H1 (cell line): ENCODE measurements around the gene LRP3. TPM values are rescaled to one million over a fixed set of nuclear protein-coding genes. Genes with fewer than 3 reads are reported as not detected.

Source experiments
- KDM5A ChIP-seq: fragments of 200-600 bp; IDR thresholded peaks from 2 replicates; pipeline ENCODE4 v1.7.1; 2012; ENCODE audit warnings: mild to moderate bottlenecking, low read length, inconsistent platforms, mixed read lengths
- RBBP5 ChIP-seq: IDR thresholded peaks from 2 replicates; pipeline ENCODE4 v1.7.1; 2012; ENCODE audit warnings: low read depth, mild to moderate bottlenecking, inconsistent platforms, low read length, moderate library complexity, borderline replicate concordance
- polyA plus RNA-seq, 7 experiments: library from polyadenylated mRNA; depleted of rRNA in 3 of 7; stranded (reverse) in 5 of 7; unstranded in 2 of 7; fragments of >200 nt in 5 of 7; fragments of 200-250 nt in 2 of 7; gene quantifications; 1 replicate in 5 of 7; 2 replicates in 1 of 7; 4 replicates in 1 of 7; pipeline versions ENCODE4 v1.2.1 to v1.2.3, GENCODE V29; 2011 to 2013; ENCODE audit warnings: missing spikeins in 2 of 7, mixed read lengths in 2 of 7
- total RNA-seq: library from RNA; stranded (reverse); fragmentation: NEBNext Ultra II Directional; extraction: Animal tissue kit (Norgen Biotek cat#: 25700); gene quantifications from 2 replicates; pipeline ENCODE4 v1.2.1, GENCODE V29; 2021
- TF ChIP-seq, protein P1 (sequence below): IDR thresholded peaks from 2 replicates; pipeline ENCODE4 v1.6.1; 2012; ENCODE audit warnings: low read length, inconsistent platforms

Gene LRP3
- total and polyA plus RNA-seq, 2 of the 8 experiments (the other 6 are each of a cell fraction or from before 2014, with no cell fraction given), result 30.3 to 33.7 TPM

DNA sequence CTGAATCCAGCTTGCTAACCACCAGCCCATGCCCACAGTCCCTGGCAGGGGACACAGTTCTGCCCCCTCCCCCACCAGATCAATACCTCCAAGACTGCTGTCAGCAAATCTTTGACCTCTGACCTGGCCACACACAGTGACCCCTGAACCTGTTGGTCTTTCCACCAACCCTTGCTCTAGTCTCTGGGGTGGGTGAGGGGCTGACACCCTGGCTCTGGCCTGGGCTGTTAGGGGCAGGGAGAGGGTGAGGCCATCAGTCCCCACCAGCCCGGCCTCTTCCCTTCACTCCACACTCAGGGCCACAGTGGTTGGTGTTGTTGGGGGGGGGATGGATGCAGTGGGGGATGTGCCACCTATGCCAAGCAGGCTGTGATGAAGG is 53.3 kb downstream of the LRP3 start (continued):
- no peak for TF ChIP-seq KDM5A
- TF ChIP-seq RBBP5, result no peak
- TF ChIP-seq, protein P1, sequence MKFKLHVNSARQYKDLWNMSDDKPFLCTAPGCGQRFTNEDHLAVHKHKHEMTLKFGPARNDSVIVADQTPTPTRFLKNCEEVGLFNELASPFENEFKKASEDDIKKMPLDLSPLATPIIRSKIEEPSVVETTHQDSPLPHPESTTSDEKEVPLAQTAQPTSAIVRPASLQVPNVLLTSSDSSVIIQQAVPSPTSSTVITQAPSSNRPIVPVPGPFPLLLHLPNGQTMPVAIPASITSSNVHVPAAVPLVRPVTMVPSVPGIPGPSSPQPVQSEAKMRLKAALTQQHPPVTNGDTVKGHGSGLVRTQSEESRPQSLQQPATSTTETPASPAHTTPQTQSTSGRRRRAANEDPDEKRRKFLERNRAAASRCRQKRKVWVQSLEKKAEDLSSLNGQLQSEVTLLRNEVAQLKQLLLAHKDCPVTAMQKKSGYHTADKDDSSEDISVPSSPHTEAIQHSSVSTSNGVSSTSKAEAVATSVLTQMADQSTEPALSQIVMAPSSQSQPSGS, result no peak
- TF ChIP-seq, all 59 proteins: peak for 0
